ENCODE measurements around the gene SCFD2.

The SCFD2 gene

GRCh38 chr4:52966172-52966571 is 399.7 kb downstream of the SCFD2 start:
- TF ChIP-seq CTCF (IDR thresholded peaks at IDR 0.05; ENCODE audit: control insufficient read depth, insufficient read depth, low read depth, low read length, missing control alignments) = no peak
- no peak for DNase-seq (ENCODE audit: low read depth)
- no peak overlapping the region for H3K4me3 ChIP-seq (ENCODE audit: control insufficient read depth, low read depth, low read length)

- H3K4me3 ChIP-seq (ENCODE audit: control insufficient read depth, low read depth, low read length) = no peak overlapping the region
- no peak for TF ChIP-seq CTCF (IDR thresholded peaks at IDR 0.05; ENCODE audit: control insufficient read depth, insufficient read depth, low read depth, low read length, missing control alignments)
- no peak for DNase-seq (ENCODE audit: low read depth)
Observed at GRCh38 chr4:52964561-52965101, 401.2 kb downstream of the SCFD2 start.

- no peak for DNase-seq (ENCODE audit: low read depth)
- TF ChIP-seq CTCF (IDR thresholded peaks at IDR 0.05; ENCODE audit: control insufficient read depth, insufficient read depth, low read depth, low read length, missing control alignments) = no peak
- H3K4me3 ChIP-seq (ENCODE audit: control insufficient read depth, low read depth, low read length) = no peak overlapping the region
Observed at GRCh38 chr4:52964011-52964410, 401.9 kb downstream of the SCFD2 start.

- no peak for TF ChIP-seq CTCF (IDR thresholded peaks at IDR 0.05; ENCODE audit: control insufficient read depth, insufficient read depth, low read depth, low read length, missing control alignments)
- DNase-seq (ENCODE audit: low read depth) = no peak
- H3K4me3 ChIP-seq (ENCODE audit: control insufficient read depth, low read depth, low read length) = no peak overlapping the region
Observed at GRCh38 chr4:52962721-52963120, 403.1 kb downstream of the SCFD2 start.

GRCh38 chr4:52961666-52962412 is 404.0 kb downstream of the SCFD2 start:
- no peak for TF ChIP-seq CTCF (IDR thresholded peaks at IDR 0.05; ENCODE audit: control insufficient read depth, insufficient read depth, low read depth, low read length, missing control alignments)
- DNase-seq (ENCODE audit: low read depth) = no peak
- H3K4me3 ChIP-seq (ENCODE audit: control insufficient read depth, low read depth, low read length) = no peak overlapping the region

GRCh38 chr4:52959541-52959940 is 406.3 kb downstream of the SCFD2 start:
- DNase-seq (ENCODE audit: low read depth) = peak; percentile 79
- TF ChIP-seq CTCF (IDR thresholded peaks at IDR 0.05; ENCODE audit: control insufficient read depth, insufficient read depth, low read depth, low read length, missing control alignments) = no peak
- H3K4me3 ChIP-seq (ENCODE audit: control insufficient read depth, low read depth, low read length) = no peak overlapping the region
